NAMALWA (cell line): ENCODE measurements around the gene PCMT1.

Source experiments
- DNase-seq: peaks from one replicate; pipeline ENCODE4 v3.0.0-alpha.2; 2015; ENCODE audit warnings: low spot score

The PCMT1 gene

DNA sequence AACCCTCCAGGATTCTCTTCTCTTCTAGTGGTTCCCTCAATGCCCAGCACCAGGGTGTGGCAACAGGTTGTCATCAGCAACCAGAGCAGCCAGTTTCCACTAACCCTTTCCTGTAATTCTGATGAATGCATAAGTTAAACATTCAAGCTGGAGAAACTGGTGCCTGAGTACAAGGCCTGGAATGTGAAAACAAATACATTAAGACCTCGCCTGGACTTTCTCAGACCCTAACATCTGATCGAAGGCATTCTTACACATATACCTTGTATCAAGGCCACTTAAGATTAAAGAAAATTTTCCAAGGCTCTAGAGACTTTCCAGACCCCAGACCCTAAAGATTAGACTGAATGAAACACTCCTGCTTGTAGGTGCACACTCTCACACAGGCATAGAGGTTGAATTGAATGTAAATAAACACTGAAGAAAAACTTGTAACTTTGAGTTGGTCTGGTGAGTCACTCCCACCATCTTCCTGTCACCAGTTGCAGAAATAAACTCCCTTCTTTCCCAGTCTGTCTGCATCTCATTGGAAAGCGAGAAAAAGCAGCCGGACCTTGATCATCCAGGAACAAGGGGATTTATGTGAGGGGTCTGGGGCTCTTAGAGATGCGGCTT lies 105.6 kb downstream of the PCMT1 start:
- DNase-seq = no peak

DNA sequence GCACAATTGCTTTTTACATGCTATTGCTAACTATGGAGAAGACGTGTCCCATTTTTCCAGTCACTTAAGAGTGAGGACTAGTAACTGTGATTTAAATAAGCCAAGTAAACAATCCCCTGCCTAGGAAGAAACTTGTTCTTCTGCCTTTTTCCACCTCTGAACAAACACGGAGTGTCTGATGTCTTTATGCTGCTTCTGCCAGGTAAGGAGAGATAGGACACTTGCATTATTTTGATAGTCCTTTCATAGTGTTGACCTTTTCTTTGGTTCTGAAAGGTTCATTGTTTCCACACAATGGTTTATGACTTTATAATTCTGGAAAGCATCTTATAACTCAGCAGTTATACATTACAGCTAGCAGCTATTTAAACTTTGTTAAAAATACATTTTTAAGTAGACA lies 106.2 kb downstream of the PCMT1 start:
- DNase-seq = no peak

- no peak for DNase-seq
These were observed 106.9 kb downstream of the PCMT1 start for GRCh38 chr6:149856256-149856994.

DNA sequence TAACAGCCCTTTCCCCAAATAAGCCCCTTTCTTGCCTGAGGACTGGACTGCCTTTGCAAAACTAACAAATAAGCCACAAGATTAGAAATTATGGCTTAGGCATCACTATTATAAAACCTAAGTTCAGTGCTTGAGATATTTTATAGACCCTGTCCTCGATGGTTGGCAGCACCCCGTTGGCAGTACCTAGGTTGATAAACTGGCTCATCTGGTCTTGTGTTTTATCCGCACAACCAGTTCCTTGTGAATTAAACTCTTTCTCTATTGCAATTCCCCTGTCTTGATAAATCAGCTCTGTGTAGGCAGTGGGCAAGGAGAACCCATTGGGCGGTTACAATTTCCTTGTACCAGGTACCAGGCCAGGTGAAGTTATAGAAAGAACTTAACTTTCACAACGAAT lies 108.0 kb downstream of the PCMT1 start:
- no peak for DNase-seq

GRCh38 chr6:149859368-149859767 lies 109.8 kb downstream of the PCMT1 start:
- DNase-seq = no peak

GRCh38 chr6:149859938-149860337 lies 110.4 kb downstream of the PCMT1 start:
- no peak for DNase-seq

GRCh38 chr6:149860513-149860833 lies 110.9 kb downstream of the PCMT1 start:
- no peak for DNase-seq
